ENCODE measurements around the gene TRIM46.
A peak's percentile ranks its signal among the peaks of the same experiment; 100 is the strongest.

The TRIM46 gene

DNA sequence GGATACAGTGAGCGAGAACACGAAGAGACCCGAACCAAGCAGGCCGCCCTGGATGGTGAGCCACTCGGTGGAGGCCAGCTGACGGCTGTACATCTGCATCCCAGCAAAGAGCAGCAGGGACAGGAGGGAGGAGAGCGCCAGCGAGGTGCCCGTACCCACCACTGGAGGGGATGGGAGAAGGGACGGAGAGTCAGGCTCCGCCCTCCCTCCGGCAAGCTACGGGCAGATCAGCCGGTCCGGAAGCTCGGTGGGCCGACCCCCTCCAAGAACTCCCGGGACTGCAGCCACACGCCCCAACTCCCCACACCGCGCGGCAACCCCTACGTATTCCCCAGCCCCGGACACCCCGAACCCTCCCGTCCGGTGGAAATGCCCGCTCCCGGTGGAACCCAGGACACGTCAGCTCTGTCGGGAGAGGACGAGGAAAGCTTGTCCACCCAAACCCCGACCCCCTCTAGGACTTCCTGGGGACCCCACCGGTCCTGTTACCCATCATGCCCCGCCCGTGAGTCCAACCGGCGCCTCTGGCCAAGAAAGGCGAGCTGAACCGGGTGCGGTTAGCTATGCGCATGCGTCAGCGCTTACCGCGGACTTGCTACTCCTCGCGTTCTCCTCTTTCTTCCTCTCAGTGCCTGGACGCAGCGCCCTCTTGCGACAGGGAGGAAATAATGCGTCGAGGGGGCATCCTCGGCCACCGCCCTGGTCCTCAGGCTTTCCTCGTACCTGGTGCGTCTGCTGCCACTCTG lies 744 bp upstream of the TRIM46 start, which contains the start of gene KRTCAP2:
Gene KRTCAP2 (minus strand): TSS at position 573 of the 746 bp plus-strand sequence. CDS start 80 bp downstream, at position 493.
- DNase-seq = peak; percentile 100

DNA sequence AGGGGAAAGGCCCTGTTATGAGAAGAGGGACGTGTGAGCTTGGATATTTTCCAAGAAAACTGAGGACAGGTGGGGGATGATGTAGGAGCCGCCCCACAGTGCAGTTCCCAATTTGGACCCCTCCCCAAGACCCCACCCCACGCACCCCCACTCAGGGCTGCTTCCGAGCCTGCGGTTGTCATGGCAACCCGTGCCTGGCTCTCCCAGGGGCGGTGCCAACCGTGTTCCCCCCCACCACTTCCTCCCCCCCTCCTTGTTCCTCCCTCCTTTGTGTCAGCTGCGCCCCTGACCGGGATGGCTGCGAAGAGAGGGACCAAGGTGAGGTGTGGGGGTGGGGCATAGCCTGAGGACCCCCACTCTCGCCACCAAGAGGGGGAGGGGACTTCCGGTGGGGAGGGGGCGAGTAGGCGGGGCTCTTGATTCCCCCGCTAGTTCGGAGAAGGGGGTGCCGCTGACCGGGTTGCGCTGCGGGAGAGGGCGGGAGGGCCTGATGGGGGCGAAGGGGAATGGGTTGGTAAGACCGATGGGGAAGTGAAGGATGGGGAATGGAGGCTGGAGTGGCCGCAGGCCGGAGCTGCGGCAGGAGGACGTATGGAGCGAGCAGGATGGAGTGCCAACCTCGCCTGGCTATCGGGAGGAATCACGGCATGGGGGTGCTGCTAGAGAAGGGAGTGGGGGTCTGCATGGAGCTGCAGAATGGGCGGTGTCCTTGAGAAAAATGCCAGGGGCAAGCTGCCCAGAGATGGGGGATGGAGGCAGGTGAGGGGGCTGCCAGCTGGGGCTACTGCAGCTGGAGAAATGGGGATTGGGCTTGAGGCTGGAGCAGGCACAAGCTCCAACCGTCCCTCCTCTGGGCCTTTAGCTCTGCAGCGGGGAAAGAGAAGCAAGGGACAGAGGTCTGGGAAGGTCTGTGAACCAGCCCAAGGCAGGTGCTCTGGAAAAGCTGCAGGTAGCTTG lies 953 bp downstream of the TRIM46 start:
- peak; percentile 88 for DNase-seq

DNA sequence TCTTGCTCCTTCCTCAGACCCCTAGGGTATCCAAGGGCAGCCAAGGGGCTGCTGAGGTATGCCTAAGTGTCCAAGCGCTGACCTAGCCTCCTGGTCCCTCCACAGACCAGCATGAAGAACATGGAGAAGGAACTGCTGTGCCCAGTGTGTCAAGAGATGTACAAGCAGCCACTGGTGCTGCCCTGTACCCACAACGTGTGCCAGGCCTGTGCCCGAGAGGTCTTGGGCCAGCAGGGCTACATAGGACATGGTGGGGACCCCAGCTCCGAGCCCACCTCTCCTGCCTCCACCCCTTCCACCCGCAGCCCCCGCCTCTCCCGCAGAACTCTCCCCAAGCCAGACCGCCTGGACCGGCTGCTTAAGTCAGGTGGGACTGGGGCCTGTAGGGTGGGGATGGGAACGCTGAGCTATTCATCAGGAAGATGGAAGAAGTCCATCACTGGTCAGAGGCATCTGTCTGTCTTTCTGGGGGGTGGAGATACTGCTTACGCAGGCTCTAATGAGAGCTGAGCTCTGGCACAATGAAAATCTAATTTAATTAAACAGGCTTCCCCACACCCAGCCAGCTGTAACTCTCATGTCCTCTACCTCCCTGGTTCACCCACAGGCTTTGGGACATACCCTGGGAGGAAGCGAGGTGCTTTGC lies 1.8 kb downstream of the TRIM46 start:
- DNase-seq = no peak

DNA sequence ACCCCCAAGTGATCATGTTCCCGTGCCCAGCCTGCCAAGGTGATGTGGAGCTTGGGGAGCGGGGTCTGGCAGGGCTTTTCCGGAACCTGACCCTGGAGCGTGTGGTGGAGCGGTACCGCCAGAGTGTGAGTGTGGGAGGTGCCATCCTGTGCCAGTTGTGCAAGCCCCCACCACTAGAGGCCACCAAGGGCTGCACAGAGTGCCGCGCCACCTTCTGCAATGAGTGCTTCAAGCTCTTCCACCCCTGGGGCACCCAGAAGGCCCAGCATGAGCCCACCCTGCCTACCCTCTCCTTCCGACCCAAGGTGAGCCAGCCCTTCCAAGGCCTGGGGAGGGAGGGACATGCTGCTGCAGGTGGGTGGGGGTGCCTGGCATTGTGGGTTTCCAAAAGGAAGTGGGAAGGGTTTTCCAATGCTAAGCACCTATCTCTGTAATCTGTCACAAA lies 2.3 kb downstream of the TRIM46 start:
- peak; percentile 23 for DNase-seq

DNA sequence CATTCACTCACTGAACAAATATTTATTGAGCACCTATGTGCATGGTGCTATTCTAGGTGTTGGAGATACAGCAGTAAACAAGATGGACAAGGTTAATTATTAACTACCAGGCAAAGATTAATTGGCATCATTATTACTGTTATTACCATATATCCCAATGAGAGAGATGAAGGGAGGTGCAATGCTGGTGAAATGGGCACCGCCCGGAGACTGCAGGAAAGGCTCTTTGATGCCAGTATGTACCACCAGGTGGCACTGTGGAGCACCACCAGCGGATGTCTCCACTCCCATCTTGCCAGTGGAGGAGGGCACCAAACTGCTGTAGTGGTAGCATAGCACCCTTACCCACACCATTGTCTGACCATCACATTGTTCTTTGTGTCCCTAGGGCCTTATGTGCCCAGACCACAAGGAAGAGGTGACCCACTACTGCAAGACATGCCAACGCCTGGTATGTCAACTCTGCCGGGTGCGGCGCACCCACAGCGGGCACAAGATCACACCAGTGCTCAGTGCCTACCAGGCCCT lies 3.0 kb downstream of the TRIM46 start:
- peak; percentile 95 for DNase-seq

DNA sequence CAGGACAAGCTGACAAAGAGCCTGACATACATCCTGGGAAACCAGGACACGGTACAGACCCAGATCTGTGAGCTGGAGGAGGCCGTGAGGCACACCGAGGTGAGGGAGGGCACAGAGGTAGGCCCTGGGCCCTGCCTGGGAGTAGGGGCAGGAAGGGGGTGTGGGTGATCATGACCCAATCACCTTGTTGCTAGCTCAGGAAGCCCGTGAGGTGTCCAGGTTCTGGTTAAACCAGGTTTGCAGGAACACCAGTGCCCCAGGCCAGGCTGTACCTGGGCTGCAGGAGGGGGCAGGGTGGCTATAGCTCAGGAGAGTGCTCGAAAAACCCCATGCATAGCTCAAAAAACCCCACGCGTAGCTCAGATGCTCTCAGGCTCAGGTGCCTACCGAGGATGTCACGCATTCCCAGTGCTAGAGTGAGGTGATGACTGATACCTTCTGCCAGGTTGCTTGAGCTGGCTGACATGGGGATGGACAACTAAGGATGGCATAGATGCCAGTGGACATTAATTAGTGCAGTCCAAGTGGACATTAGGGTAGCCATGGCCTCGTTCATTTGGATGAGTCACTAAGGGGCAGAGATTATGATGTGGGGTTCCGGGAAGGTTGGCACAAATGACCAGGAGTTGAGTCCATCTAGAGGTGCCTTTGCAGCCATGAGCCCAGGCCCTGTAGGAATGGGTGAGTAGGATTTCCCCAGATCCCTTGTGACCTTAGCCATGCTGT lies 3.7 kb downstream of the TRIM46 start:
- no peak for DNase-seq

DNA sequence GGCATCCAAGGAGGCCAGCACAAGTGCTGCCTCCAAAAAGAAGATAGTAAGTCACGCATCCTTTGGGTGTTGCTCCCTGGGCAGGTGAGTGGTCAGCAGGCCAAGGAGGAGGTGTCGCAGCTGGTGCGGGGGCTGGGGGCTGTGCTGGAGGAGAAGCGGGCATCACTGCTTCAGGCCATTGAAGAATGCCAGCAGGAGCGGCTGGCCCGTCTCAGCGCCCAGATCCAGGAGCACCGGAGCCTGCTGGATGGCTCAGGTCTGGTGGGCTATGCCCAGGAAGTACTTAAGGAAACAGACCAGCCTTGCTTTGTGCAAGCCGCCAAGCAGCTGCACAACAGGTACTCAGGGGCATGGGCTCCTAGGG lies 4.3 kb downstream of the TRIM46 start:
- DNase-seq = no peak

DNA sequence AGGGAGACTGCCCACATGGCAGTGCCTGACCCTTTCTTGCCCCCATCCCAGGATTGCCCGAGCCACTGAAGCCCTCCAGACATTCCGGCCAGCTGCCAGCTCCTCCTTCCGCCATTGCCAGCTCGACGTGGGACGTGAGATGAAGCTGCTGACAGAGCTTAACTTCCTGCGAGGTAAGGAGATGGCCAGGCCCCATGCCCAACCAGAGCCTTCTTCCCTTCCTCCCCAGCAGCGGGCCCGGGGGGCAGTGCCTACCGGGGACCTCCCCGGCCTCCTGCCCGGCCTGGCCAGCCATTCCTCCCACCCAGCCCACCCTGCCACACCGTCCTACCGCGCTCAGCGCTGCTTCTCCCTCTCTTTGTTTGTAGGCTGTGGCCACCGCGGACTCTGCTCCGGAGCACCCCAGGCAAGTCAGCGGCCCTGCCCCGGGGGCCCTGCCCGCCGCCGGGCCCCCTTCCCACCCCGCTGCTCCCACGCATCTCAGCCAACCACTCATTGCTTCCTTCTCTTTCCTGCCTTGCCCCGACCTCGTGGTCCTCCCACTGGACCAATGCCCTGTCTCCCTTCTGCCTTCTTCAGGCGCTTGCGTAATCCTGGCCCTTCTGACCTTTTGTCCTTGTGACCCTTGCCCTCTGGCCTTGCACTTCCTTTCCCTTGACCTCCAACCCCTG lies 4.9 kb downstream of the TRIM46 start:
- DNase-seq = no peak

DNA sequence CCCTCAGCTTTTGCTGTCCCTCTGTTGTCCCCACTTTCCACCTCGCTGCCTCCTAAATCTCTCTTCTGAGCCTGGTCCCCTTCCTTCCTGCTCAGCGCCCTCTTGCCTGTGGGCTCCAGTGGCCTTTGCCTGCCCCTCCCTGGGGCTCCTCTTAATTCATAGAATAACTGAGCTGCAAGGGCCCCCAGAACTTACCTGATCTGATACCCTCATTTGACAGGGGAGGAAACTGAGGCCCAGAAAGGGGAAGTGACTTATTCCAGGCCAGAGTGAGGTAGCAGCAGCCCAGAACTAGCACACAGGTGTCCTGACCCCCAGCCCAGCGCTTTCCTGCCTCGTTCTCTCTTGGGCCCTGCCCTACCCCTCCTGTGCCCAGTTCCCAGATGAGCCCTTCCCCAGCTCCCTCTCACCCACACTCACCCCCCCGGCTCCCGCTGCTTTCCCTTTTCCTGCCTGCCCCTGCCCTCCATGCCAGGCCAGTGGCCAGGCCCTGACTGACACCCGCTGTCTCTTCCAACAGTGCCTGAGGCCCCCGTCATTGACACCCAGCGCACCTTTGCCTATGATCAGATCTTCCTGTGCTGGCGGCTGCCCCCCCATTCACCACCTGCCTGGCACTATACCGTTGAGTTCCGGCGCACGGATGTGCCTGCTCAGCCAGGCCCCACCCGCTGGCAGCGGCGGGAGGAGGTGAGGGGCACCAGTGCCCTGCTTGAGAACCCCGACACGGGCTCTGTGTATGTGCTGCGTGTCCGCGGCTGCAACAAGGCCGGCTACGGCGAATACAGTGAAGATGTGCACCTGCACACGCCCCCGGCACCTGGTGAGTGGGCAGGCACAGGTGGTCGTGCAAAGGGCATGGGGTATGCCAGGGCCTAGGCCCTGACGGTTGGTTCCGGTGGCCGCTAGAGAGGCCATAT lies 5.7 kb downstream of the TRIM46 start:
- DNase-seq = no peak

DNA sequence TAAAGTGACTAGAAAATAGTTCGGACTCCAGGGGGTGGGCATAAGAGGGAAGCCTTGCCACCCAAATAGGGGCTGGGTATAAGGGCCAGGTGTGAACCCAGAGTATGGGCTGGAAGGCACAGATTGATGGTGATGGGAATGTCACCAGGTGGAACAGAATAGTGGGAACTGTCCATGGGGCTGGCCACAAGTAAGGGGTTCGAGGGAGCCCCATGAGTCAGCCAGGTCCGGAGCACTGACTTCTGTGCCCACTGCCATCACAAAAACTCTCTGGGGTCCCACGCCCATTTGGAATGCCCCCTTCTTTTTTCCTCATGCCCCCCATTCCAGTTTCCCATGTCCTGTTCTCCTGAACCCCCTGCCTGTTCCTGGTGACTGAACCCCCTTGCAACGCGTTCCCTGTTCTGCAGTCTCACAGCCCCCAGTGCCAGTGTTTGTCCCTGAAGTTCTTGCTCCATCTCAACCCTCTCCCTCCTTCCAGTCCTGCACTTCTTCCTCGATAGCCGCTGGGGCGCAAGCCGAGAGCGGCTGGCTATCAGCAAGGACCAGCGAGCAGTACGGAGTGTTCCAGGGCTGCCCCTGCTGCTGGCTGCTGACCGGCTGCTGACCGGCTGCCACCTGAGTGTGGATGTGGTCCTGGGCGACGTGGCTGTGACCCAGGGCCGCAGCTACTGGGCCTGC lies 7.9 kb downstream of the TRIM46 start:
- DNase-seq = no peak

DNA sequence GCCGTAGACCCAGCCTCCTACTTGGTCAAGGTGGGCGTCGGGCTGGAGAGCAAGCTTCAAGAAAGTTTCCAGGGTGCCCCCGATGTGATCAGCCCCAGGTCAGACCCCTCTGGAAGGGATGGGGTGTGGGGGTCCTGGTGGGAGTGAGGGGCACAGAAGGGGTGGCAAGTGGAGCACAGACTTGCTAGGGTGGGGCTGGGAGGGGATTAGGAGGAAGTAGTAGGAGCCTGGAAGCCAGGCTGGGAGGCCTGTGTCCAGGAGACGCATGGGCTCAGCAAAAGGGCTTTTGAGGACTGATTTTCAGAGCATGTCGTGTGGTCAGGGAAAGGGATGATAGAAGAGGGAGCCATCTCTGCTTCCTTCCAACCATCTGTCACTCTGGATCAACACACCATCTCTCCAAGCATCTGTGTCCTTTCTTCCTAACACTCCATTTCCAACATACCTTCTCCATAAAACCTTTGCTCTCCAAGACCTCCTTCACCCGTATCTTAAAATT lies 8.5 kb downstream of the TRIM46 start:
- DNase-seq = no peak

DNA sequence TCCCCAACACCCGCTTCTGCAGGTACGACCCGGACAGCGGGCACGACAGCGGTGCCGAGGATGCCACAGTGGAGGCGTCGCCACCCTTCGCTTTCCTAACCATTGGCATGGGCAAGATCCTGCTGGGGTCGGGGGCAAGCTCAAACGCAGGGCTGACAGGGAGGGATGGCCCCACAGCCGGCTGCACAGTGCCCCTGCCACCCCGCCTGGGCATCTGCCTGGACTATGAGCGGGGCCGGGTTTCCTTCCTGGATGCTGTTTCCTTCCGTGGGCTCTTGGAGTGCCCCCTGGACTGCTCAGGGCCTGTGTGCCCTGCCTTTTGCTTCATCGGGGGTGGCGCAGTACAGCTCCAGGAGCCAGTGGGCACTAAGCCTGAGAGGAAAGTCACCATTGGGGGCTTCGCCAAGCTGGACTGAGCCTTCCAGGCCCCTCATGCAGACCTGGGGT lies 10.1 kb downstream of the TRIM46 start:
- no peak for DNase-seq

DNA sequence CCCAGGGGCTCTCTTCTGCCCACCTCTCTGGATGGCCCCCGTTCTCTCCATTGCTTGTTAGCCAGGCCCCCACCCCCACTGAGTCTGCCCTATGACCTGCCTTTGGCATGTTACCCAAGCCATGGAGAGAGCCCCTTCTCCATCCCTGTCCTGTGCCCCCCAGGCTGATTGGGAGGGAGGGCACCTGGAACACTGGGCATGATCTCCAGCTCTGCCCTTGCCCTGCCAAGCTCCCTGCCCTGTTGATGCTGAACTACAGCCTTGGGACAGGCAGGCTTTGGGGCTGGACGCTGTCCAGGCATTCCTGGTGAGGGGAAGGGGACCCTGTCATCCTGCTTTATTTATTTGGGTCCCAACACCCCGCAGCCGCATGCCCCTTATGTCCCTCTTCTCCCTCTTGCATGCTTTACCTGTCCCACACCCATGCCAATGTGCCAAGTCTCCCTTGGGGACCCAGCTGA lies 10.7 kb downstream of the TRIM46 start:
- no peak for DNase-seq

DNA sequence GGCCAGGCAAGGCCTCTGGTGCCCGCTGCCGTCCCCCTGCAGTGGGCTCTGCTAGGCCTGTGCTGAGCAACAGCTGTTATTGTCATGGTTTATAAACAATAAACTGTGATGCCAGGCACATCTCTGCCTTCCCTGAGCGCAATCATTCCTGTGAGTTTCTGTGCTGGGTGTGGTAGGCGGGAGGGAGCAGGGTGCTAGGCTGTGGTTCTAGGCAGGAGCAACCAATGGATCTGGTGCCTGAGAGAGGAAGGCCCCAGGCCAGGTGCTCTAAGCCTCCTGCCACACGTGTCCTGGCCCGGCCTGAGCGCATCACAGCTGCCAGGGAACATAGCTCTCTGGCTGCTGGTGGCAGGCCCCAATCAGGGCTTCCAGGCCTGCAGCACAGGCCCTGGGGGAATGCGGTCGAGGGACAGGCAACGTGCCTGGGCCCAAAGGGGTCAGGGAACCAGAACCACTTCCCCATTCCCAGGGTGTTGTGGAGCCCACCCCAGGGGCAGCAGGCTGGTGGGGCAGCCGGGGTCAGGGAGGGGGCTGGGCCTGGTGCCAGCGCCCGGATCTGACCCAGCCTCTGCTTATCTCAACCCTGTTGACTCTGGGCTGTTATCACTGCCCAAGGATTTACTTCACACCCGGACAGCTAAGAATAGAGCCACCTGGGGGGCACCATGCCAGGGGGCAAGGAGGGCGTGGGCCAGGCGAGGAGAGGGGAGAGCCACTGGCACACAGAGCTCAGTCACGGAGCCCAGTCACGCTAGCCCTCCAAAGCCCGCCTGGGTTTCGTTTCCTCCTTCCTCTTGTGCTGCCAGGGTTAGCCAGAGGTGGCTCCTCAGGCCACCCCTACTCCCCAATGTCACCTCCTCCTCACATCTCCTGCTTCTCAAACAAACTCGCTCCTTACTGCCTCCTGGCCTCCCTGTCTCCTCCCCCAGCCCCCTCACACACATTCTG lies 11.5 kb downstream of the TRIM46 start:
- DNase-seq = peak; percentile 90

DNA sequence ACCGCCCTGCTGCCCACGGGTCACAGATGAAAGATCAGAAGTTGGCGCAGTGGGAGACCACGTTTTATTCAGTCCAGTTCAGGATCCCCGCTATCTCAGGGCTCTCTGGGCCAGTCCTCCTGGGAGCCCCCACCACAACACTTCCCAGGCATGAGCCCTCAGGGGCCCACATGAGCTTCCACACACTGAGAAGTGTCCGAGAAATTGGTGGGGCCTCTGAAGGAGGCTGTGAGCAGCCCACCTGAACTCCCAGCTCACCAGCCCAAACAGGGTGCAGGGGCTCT lies 12.1 kb downstream of the TRIM46 start:
- DNase-seq = no peak

DNA sequence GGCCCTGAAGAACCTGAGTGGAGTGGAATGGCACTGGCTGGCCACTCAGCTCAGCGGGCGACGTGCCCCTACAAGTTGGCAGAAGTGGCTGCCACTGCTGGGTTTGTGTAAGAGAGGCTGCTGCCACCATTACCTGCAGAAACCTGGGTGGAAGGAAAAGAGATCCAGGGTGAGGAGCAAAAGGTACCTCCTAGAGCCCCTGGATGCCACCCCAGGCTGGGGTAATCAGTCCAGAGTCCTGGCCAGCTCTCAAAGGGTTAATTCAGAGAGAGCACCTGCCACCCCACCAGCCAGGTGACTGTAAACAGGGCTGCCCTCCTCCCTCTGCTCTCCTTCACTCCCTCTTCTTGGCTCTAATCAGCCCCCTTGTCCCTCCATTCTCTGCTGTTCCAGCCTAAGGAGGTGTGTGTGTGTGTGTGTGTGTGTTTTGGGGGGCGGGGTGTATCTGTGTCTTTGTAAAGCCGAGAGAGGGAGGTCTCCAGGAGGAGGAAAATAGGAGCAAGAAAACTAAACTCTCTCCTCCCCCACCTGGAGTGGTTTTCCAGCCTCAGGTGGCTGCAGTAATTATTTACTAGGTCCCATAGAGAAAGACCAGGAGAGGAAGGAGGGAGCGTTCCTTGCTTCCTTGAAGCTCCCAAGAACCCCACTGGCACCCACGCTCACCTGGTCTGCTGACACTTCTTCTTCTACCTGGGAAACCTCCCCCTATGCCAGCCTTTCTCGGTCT lies 12.6 kb downstream of the TRIM46 start:
- DNase-seq = no peak

DNA sequence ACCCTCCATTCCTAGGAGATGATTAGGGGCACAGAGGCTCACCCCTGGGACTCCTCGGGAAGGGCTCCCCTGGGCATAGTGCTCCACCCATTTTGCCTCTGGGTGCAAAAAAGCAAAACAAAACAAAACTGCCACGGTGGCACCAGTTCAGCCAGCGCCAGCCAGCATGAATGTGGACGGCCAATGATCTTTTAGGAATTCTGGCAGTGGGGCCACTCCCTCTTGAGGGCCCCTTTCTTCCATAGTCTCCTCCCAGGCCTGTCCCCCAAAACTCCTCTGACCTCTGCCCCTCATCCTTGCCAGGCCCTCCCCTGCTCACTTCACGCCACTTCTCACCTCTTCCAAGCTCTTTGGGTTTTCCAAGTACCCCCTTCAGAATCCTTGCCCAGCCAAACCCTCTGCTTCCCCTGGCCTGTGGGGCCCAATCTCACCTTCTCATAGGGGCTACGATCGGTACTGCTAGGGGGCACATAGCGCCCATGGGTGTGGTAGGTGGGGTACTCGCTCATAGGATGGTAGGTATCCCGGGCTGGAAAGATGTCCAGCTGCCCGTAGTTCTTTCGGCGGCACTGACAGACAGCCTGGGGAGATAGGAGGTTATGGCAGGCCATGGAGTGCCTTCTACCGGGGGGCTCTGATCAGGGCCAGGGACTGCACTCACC lies 13.3 kb downstream of the TRIM46 start:
- DNase-seq = no peak

All from NCI-H1694 (cell line).